Activated naive CD4-positive, alpha-beta T cell treated with anti-CD3 and anti-CD28 coated beads, Interleukin-2, amount 10 ng/mL, durations not matched to agents 5 hours and 36 hours (primary cell): ENCODE data around the gene RABGGTA. TPM values are rescaled to one million over a fixed set of nuclear protein-coding genes. Genes with fewer than 3 reads are reported as not detected.

Experiments
- total RNA-seq, 2 experiments: library from RNA; stranded (reverse); gene quantifications; one replicate each; pipeline ENCODE4 v1.2.3, GENCODE V29; 2021

RABGGTA gene, protein sequence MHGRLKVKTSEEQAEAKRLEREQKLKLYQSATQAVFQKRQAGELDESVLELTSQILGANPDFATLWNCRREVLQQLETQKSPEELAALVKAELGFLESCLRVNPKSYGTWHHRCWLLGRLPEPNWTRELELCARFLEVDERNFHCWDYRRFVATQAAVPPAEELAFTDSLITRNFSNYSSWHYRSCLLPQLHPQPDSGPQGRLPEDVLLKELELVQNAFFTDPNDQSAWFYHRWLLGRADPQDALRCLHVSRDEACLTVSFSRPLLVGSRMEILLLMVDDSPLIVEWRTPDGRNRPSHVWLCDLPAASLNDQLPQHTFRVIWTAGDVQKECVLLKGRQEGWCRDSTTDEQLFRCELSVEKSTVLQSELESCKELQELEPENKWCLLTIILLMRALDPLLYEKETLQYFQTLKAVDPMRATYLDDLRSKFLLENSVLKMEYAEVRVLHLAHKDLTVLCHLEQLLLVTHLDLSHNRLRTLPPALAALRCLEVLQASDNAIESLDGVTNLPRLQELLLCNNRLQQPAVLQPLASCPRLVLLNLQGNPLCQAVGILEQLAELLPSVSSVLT
- 10 to 100 TPM; 42.3 to 44.3 TPM for total RNA-seq

DNA sequence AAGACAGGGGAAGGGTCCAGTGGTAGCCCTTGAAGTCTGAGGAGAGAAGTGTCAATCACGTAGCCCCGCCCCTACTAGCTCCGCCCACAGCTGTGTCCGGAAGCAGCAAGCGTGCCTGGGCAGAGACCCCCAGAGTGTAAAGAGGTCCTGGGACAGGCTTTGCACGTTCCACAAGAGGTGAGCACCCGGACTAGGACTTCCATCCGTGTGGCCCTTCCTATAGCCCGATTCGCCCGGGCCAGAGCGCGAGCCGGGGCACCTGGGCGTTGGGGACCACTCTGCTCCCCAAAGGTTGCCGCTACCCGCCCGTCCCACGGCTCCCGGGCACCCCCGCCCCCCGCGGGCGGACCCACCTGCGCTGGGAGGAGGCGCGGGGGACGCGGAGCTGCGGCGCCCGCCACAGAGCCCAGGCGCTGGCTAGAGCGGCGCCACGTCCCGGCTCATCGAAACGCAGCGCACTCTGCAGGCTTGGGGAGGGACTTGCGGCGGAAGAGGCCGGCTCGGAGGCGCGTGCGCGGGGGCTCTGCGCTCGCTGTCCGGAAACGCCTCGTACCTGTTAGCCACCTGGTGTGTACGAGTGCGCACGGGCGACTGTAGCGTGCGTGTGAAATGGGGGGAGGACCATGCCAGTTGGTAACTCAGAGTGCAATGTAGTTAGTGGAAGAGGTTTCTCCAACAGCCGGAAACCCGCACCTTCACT lies at the start of gene RABGGTA:
RABGGTA (minus strand) TSS at position 464 of the 700 bp plus-strand sequence. CDS start 482 bp downstream, outside the sequence.

DNA sequence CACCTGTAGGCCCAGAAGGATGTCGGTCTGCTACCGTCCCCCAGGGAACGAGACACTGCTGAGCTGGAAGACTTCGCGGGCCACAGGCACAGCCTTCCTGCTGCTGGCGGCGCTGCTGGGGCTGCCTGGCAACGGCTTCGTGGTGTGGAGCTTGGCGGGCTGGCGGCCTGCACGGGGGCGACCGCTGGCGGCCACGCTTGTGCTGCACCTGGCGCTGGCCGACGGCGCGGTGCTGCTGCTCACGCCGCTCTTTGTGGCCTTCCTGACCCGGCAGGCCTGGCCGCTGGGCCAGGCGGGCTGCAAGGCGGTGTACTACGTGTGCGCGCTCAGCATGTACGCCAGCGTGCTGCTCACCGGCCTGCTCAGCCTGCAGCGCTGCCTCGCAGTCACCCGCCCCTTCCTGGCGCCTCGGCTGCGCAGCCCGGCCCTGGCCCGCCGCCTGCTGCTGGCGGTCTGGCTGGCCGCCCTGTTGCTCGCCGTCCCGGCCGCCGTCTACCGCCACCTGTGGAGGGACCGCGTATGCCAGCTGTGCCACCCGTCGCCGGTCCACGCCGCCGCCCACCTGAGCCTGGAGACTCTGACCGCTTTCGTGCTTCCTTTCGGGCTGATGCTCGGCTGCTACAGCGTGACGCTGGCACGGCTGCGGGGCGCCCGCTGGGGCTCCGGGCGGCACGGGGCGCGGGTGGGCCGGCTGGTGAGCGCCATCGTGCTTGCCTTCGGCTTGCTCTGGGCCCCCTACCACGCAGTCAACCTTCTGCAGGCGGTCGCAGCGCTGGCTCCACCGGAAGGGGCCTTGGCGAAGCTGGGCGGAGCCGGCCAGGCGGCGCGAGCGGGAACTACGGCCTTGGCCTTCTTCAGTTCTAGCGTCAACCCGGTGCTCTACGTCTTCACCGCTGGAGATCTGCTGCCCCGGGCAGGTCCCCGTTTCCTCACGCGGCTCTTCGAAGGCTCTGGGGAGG lies 39.5 kb upstream of the RABGGTA start, which contains the start of gene LTB4R:
LTB4R (plus strand) TSS at position 857 of the 959 bp plus-strand sequence. CDS start 4,150 bp downstream, outside the sequence.

GRCh38 chr14:24309538-24310264 lies 38.3 kb upstream of the RABGGTA start, which contains the start of gene LTB4R2:
Gene LTB4R2 (plus strand): TSS chr14:24310140. CDS start chr14:24310665, 525 bp downstream.

DNA sequence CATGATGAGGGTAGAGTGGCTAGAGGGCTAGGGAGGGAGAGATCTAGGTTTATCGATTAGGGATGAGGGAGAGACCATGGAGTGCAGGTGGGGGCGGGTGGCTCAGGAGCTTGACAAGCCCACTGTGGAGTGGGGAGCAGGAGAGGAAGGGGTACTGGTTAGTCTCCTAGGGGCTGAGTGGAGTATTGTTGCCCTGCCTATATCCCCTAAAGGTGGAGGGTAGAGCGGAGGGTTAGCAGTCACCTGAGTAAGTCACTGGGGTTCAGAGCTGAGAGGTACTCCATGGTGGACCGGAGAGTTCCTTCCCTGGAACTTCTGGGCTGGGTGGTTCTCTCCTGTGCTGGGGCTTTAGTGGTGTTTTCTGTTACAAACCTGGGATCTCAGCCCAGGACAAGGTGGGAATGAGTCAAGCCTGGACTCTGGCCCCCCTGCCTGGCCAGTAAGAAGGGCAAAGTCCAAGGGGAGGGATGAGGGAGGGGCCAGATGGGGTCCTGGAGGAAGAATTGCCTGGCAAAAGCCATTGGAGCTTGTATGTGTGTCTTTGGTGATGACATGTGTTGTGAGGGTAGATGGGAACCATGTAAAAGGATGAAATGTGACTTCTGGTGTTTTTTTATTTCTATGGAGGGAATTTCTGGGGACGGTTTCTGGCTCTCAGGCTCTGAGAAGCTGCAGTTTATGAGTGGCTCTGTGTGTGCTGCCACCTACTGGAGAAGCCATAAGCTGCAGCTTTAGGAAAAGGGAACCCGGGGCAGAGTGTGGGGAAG lies 36.4 kb upstream of the RABGGTA start, which contains the start of gene CIDEB:
CIDEB (minus strand) TSS at position 403 of the 767 bp plus-strand sequence; CDS start at position 284, 119 bp downstream.

GRCh38 chr14:24299255-24300191 lies 28.1 kb upstream of the RABGGTA start, which contains the start of the genes DHRS1 and NOP9:
Gene DHRS1 (minus strand): TSS chr14:24299780. CDS start chr14:24299106, 674 bp downstream.
Gene NOP9 (plus strand): TSS chr14:24299850. CDS start chr14:24299955, 105 bp downstream.

DNA sequence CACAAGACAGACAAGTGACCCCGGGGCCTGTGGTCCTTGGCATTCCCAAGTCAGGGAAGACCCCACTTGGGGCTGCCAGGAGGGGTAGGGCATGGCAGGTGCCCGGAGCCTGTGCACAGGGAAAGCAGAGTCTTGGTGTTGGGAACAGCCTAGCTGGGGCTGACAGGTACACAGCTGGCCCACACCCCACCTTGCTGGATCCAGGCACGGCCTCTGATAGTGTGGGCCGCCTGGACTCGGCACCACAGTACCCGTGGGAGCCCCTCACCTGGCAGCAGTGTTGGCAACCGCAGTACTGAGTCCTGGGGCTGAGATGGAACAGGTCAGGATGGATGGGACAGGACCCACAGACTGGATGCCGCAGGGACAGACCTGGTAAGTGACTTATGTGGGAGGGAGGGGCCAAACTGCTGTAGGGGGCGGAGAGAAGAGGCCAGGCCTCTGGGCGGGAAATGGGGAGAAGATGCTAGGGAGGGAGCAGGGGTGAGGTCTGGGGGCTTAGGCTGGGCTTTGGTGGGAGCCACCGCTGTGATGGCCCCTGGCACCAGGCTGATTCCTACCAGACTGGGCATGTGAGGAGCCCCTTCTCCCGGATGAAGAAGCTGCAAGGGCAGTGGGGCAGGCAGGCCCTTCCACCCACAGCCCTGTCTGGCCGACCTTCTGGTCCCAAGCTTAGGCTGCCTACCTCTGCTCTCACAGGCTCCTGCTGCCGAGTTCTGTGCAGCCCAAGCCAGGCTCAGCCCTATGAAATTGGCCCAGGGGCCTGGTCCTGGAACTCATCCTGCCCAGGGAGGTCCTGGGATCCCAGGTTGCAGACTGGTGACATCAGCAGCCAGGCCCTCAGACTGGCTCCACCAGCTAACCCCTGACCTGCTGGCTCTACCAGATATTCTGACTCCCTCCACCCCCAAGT lies 8.3 kb downstream of the RABGGTA start, which contains the start of gene TGM1:
TGM1 (minus strand) TSS at position 357 of the 913 bp plus-strand sequence. CDS start 825 bp downstream, outside the sequence.

GRCh38 chr14:24232645-24233537 lies 38.5 kb downstream of the RABGGTA start, which contains the start of gene GMPR2:
Gene GMPR2 (plus strand): TSS chr14:24232929. CDS start chr14:24233254, 325 bp downstream.

GRCh38 chr14:24232121-24232644 lies 39.2 kb downstream of the RABGGTA start, which contains the start of gene NEDD8:
Gene NEDD8 (minus strand): TSS chr14:24232367. CDS start chr14:24232267, 100 bp downstream.

Other genes with a start within 250 kb of the RABGGTA start
- gene CARMIL3, start 219.6 kb downstream of the RABGGTA start, total RNA-seq, result under 1 TPM; 0.50 to 0.65 TPM
- gene CPNE6, start 200.0 kb downstream of the RABGGTA start, total RNA-seq, result not detected
- 10 to 100 TPM; 53.5 to 54.5 TPM for gene PCK2, start 177.3 kb downstream of the RABGGTA start, total RNA-seq
- gene DCAF11, start 156.8 kb downstream of the RABGGTA start, total RNA-seq, result 100 to 1,000 TPM; 101 TPM
- gene NRL, start 156.6 kb downstream of the RABGGTA start, total RNA-seq, result 1 to 10 TPM; 3.0 to 3.1 TPM
- 1 to 10 TPM; 1.4 to 1.5 TPM for gene FITM1, start 140.9 kb downstream of the RABGGTA start, total RNA-seq
- 100 to 1,000 TPM; 453 to 473 TPM for gene PSME1, start 135.4 kb downstream of the RABGGTA start, total RNA-seq
- 10 to 100 TPM; 30.9 to 34.8 TPM for gene EMC9, start 130.0 kb downstream of the RABGGTA start, total RNA-seq
- gene PSME2, start 125.0 kb downstream of the RABGGTA start, total RNA-seq, result 100 to 1,000 TPM; 386 to 389 TPM
- 100 to 1,000 TPM; 108 to 111 TPM for gene RNF31, start 124.1 kb downstream of the RABGGTA start, total RNA-seq
- gene IRF9, start 110.3 kb downstream of the RABGGTA start, total RNA-seq, result 100 to 1,000 TPM; 223 to 232 TPM
- gene REC8, start 99.5 kb downstream of the RABGGTA start, total RNA-seq, result 10 to 100 TPM; 48.9 to 49.8 TPM
- gene IPO4, start 82.8 kb downstream of the RABGGTA start, total RNA-seq, result 10 to 100 TPM; 42.4 to 43.3 TPM
- gene TM9SF1, start 76.2 kb downstream of the RABGGTA start, total RNA-seq, result 10 to 100 TPM; 32.2 to 32.3 TPM
- under 1 TPM; 0.34 to 0.60 TPM for gene TSSK4, start 65.9 kb downstream of the RABGGTA start, total RNA-seq
- gene CHMP4A, start 58.1 kb downstream of the RABGGTA start, total RNA-seq, result 10 to 100 TPM; 85.1 to 89.0 TPM
- 10 to 100 TPM; 16.0 to 17.1 TPM for gene MDP1, start 55.5 kb downstream of the RABGGTA start, total RNA-seq
- 100 to 1,000 TPM; 164 to 175 TPM for gene NEDD8, start 39.2 kb downstream of the RABGGTA start, total RNA-seq
- gene GMPR2, start 38.7 kb downstream of the RABGGTA start, total RNA-seq, result 10 to 100 TPM; 67.8 to 70.1 TPM
- 100 to 1,000 TPM; 120 to 130 TPM for gene TINF2, start 29.0 kb downstream of the RABGGTA start, total RNA-seq
- 1 to 10 TPM; 3.3 to 4.5 TPM for gene TGM1, start 8.4 kb downstream of the RABGGTA start, total RNA-seq
- 10 to 100 TPM; 32.0 to 36.6 TPM for gene DHRS1, start 28.2 kb upstream of the RABGGTA start, total RNA-seq
- gene NOP9, start 28.3 kb upstream of the RABGGTA start, total RNA-seq, result 10 to 100 TPM; 30.7 to 30.9 TPM
- gene CIDEB, start 36.4 kb upstream of the RABGGTA start, total RNA-seq, result 10 to 100 TPM; 29.0 to 30.2 TPM
- 10 to 100 TPM; 20.8 to 21.0 TPM for gene LTB4R2, start 38.5 kb upstream of the RABGGTA start, total RNA-seq
- gene LTB4R, start 39.9 kb upstream of the RABGGTA start, total RNA-seq, result 10 to 100 TPM; 24.9 to 28.5 TPM
- gene ADCY4, start 63.5 kb upstream of the RABGGTA start, total RNA-seq, result 1 to 10 TPM; 3.8 to 4.5 TPM
- 10 to 100 TPM; 35.0 to 36.5 TPM for gene RIPK3, start 68.4 kb upstream of the RABGGTA start, total RNA-seq
- not detected for gene NFATC4, start 96.6 kb upstream of the RABGGTA start, total RNA-seq
- under 1 TPM; 0.10 to 0.26 TPM for gene NYNRIN, start 127.4 kb upstream of the RABGGTA start, total RNA-seq
- gene CBLN3, start 158.1 kb upstream of the RABGGTA start, total RNA-seq, result 1 to 10 TPM; 4.5 to 6.6 TPM
- 10 to 100 TPM; 75.8 to 78.6 TPM for gene KHNYN, start 158.4 kb upstream of the RABGGTA start, total RNA-seq
- 10 to 100 TPM; 70.3 to 75.4 TPM for gene SDR39U1, start 171.2 kb upstream of the RABGGTA start, total RNA-seq
- not detected for gene CMA1, start 236.7 kb upstream of the RABGGTA start, total RNA-seq